Skin epidermis (tissue), 12 donors: ENCODE results near the gene CDC42EP5.
"Not testable (repeated sequence)": the region's sequence is repeated elsewhere in the genome, so short reads cannot be mapped to it uniquely, and the experiment has no call there.

ENCODE experiments used
- H3K27ac ChIP-seq, 21 experiments: fragments of 200-600 bp; sonication (generic) in 11 of 21; one replicate each; pipeline ENCODE4 v1.5.0; 2020; ENCODE audit warnings: mild to moderate bottlenecking in 3 of 21, inconsistent platforms in 2 of 21, moderate library complexity in 2 of 21
- H3K4me3 ChIP-seq, 7 experiments: fragments of 200-600 bp; sonication (generic) in 2 of 7; one replicate each; pipeline ENCODE4 v1.5.0; 2020; ENCODE audit warnings: inconsistent platforms in 2 of 7, mild to moderate bottlenecking in 2 of 7, moderate library complexity in 1 of 7

Gene CDC42EP5

DNA sequence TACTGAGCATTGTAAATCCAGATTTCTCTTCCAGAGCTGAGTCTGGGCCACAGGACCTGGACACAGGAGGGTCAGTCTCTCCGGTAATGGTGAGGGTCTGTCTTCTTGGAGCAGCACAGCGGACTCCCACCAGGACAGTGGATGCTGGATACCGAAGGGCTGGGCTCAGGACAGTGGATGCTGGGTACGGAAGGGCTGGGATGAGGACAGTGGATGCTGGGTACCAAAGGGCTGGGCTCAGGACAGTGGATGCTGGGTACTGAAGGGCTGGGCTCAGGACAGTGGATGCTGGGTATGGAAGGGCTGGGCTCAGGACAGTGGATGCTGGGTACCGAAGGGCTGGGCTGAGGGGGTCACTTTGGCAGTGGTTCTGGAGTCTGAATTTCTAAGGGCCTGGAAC, 20.0 kb upstream of the CDC42EP5 start:
- not testable (repeated sequence) for H3K4me3 ChIP-seq, H3K27ac ChIP-seq

DNA sequence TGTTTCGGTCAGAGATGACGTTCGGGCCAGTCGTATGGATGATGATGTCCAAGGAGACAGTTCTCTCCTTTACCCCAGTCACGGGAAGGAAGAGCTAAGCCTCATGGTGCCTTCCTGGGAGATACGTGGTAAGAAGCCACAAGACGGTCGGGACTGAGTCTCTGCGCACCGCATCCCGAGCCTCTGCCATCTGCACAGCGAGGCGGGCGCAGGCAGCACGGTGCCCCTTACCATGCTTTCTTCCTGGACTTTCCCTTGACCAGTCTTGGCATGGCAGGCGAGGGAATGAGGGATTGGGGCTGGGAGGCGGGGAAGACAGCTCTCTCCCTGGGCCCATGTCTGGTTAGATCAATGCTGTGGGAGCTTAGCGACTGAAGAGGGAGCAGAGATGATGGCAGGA, 19.5 kb upstream of the CDC42EP5 start:
- Histone ChIP-seq H3K27ac (no peak overlapping the region), H3K4me3 (no peak overlapping the region)

DNA sequence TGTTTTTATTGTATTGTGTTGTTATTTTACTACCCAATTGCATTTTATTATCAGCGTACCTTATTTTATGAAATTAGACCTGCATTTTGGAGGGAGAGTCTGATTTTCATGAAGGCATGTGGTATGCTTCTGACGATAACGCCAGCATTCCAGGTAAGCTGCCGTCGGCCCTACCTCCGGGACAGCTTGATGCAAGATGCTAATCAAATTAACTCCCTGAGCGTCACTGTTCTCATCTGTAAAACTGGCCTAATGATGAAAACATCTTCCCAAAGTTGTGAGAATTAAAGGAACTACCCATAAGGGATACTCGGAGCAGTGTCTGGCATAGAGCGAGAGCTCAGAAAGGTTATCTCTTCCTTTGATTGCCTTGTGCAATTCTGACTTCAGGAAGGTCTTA, 16.7 kb upstream of the CDC42EP5 start:
- Histone ChIP-seq H3K4me3 (no peak overlapping the region), H3K27ac (no peak overlapping the region)

DNA sequence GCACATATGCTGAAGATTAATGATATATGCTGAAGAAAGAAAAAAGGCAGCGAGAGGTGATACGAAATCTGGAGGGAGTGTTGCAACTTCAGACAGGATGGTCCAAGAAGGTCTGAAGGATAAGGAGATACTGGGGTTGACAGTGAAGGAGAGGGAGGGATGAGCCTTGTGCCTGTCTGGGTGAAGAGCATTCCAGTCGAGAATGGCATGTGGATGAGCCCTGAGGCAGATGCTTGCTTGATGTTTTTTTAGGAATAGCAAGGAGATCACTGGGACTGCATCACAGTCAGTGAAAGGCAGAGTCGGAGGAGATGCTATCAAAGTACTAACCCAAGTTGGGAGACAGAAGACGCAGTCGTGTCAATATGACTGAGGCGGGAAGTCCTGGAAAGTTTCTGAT, 16.2 kb upstream of the CDC42EP5 start:
- H3K4me3 ChIP-seq = no peak overlapping the region

GRCh38 chr19:54485851-54486250, 12.8 kb upstream of the CDC42EP5 start:
- Histone ChIP-seq H3K4me3 (no peak overlapping the region), H3K27ac (no peak overlapping the region)

More for the DNA sequence above, 16.2 kb upstream of the CDC42EP5 start:
- H3K27ac ChIP-seq = no peak overlapping the region

DNA sequence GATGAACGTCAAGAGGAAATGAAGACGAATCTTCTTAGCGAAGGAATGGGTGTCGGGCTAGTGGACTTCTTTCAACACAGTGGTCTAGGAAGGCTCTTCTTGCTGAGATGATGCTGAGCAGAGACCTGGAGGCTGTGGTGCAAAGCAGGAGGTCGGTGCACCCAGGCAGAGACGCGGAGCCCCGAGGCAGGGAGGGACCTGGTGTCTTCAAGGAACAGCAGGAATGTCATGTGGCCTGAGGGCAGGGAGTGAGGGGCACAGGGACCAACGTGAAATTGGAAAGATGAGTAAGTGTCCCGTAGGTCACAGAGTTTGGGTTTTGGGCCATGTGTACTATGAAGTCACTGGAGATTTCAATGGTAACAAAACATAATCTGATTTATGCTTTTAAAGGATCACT, 11.4 kb upstream of the CDC42EP5 start:
- Histone ChIP-seq H3K4me3 (no peak overlapping the region), H3K27ac (no peak overlapping the region)

GRCh38 chr19:54482889-54483288, 9.8 kb upstream of the CDC42EP5 start:
- H3K4me3 ChIP-seq = no peak overlapping the region
- H3K27ac ChIP-seq = no peak overlapping the region

DNA sequence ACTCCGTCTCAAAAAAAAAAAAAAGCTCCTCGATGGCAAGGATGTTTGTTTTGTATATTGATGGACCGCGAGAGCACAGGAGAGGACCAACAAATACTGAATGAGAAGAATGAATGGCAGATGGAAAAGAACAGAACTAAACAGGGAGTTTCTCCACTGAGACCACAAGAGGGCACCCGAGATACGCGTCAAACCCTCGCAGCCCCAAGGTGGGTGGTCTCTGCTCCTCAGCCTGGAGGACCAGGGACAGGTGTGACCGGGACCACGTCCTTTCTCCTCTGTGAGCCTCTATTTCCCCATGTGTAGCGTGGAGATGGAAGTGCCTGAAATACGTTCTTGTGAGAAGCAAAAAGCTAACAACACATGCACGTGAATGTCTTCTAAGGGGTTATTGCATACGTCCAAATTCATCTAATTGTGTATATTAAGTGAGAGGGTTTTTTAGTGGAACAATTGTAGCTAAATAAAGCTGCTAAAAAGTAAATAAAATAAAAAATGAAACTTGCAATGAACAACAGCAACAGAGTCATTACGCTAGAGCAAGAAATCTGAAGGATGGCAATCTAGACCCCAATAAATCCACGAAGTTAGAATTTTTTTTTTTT, 8.3 kb upstream of the CDC42EP5 start:
- no peak overlapping the region for H3K4me3 ChIP-seq
- no peak overlapping the region for H3K27ac ChIP-seq

DNA sequence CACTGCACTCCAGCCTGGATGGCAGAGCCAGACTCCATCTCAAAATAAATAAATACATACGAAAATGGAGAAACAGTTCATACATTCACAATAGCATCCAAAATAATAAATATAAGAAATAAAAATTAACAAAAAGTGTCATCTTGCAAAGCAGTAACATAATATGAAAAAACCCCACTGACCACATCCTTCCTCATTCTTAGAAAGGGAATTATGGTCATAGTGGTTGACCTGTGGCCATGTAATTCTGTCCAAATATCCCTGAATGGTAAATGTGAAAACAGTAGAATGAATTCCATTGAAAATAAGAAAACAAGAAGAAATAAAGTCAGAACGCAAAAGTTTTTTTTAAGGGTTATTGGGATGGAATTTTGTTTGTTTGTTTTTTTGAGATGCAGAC, 7.0 kb upstream of the CDC42EP5 start:
- Histone ChIP-seq H3K4me3 (no peak overlapping the region), H3K27ac (no peak overlapping the region)

DNA sequence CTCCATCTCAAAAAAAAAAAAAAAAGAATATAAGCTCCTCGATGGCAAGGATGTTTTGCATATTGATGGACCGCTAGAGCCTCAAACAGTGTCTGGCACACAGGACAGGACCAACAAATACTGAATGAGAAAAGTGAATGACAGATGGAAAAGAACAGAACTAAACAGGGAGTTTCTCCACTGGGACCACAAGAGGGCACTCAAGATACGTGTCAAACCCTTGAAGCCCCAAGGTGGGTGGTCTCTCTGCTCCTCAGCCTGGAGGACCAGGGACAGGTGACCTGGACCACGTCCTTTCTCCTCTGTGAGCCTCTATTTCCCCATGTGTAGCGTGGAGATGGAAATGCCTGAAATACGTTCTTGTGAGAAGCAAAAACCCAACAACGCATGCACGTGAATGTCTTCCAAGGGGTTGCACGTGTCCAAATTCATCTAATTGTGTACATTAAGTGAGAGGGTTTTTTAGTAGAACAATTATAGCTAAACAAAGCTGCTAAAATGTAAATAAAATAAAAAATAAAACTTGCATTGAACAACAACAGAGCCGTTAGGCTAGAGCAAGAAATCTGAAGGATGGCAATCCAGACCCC, 5.7 kb upstream of the CDC42EP5 start:
- Histone ChIP-seq H3K4me3 (no peak overlapping the region), H3K27ac (no peak overlapping the region)

GRCh38 chr19:54477650-54478049, 4.6 kb upstream of the CDC42EP5 start:
- Histone ChIP-seq H3K27ac (no peak overlapping the region), H3K4me3 (no peak overlapping the region)

DNA sequence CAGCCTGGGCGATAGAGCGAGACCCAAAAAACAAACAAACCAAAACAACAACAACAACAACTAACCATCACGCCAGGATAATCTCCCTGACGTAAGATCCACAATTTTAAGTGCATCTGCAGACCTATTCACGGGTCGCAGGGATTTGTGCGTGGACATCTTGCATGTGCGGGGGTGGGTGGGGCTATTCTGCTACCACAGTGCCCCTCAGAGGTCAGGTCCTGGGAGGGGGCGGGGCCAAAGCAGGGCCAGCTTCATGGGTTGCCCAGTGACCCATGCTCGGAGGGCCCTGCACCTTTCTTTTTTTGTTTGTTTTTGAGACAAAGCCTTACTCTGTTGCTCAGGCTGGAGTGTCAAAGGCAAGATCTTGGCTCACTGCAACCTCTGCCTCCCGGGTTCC, 2.6 kb upstream of the CDC42EP5 start:
- Histone ChIP-seq H3K27ac (no peak overlapping the region), H3K4me3 (no peak overlapping the region)

DNA sequence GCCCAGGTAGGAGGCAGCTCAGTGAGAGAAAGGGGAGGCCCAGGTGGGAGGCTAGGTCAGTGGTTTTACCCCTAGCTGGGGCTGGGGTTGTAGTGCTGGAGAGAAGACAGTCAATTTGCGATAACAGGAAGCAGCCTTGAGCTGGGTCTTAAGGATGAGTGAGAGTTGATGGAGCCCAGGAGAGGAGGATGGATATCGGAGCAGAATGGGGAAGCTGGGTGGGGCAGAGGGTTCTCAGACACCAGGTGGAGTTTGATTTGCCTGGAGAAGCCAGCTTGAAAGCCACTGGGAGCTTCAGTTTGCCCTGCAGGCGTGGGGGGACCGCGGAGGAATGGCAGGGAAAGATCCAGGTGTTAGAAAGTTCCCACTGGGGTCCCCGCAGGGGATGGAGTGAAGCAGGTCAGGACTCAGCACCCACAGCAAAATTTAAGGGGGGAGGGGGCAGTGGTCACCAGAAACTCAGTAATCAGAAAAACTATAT, 836 bp upstream of the CDC42EP5 start:
- H3K4me3 ChIP-seq = no peak overlapping the region
- H3K27ac ChIP-seq = peak overlapping the region in 17 of 21 experiments; percentile 5 to 84 (median 70)

- peak overlapping the region; percentile 25 to 59 (median 40) for H3K4me3 ChIP-seq
- peak overlapping the region in 20 of 21 experiments; percentile 14 to 91 (median 73) for H3K27ac ChIP-seq
Observed at GRCh38 chr19:54470991-54471782, 1.9 kb downstream of the CDC42EP5 start.

DNA sequence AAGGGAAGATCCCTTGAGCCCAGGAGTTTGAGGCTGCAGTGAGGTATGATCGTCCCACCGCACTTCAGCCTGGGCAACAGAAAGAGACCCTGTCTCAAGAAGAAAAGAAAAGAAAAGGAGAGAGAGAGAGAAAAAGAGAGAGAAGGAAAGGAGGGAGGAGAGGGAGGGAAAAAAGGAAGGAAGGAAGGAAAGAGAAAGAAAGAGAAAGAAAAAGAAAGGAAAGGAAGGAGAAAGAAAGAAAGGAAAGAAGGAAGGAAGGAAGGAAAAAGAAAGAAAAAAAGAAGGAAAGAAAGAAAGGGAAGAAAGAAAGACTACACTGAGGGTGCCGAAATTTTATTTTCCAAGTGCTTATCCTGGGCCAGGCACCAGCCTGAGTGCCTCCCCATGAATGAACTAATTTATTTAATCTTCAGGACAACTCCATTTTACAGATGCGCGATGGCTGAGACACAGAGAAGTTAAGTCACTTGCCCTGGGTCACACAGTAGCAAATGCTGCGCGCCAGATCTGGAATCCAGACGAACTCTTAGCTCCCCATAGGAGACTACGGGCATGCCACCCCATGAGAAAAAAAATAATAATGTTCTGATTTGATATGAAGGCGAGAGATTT, 2.7 kb downstream of the CDC42EP5 start:
- H3K27ac ChIP-seq = peak overlapping the region in 13 of 21 experiments; percentile 50 to 91 (median 78)
- H3K4me3 ChIP-seq = peak overlapping the region; percentile 25 to 59 (median 40)

GRCh38 chr19:54469496-54469934, 3.6 kb downstream of the CDC42EP5 start:
- Histone ChIP-seq H3K4me3 (no peak overlapping the region), H3K27ac (peak overlapping the region in 3 of 21 experiments; percentile 21 to 47 (median 24))

GRCh38 chr19:54466110-54466480, 7.0 kb downstream of the CDC42EP5 start:
- not testable (repeated sequence) for H3K4me3 ChIP-seq, H3K27ac ChIP-seq

GRCh38 chr19:54465426-54466109, 7.5 kb downstream of the CDC42EP5 start:
- H3K27ac ChIP-seq = peak overlapping the region in 4 of 21 experiments; percentile 3 to 99 (median 57)

DNA sequence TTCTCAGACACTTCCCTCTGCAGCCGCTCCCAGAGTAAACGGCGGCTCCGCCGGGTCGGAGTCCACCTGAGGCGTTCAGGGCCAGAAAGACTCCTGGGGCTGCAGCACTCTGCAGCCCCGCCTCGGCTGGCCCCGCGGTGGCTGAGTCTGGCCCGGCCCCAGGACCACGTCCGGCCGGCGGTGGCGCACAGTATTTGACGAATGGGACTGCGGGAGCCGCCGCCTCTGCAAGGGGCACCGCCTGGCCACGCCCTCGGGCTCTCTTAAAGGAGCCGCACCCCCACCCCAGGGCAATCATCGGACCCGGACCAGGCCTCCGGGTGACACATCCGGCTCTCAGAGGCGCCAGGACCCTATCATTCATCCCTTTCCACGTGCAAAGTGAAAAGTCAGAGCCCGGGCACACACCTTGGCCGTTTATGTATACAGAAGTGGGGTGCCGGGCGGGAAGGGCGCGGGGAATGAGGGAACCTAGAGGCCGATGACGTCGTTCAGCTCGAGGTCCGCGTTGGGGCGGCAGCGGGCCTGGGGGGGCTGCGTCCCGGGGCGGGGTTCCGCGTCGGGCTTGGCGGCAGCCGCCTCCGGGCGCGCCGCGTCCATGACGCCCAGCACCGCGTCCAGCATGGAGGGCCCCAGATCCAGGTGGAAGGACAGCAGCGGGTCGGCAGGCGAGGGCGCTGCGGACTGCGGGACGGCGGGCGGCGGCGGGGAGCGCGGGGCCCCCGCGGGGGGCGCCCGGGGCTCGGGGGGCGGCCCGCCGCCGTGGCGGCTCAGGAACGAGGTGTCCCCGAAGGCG, 8.3 kb downstream of the CDC42EP5 start:
- H3K27ac ChIP-seq = peak overlapping the region; percentile 25 to 99 (median 95)
- peak overlapping the region; percentile 40 to 70 (median 54) for H3K4me3 ChIP-seq

More at GRCh38 chr19:54465426-54466109, 7.5 kb downstream of the CDC42EP5 start:
- no peak overlapping the region for H3K4me3 ChIP-seq
